ENCODE measurements around the gene CYSRT1.
A peak's percentile ranks its signal among the peaks of the same experiment; 100 is the strongest.

CYSRT1 gene

GRCh38 chr9:137240318-137240840 lies 15.4 kb downstream of the CYSRT1 start (continued):
- TF ChIP-seq ZFP37 (tag by site-specific recombination; IDR thresholded peaks at IDR 0.05) (peak; percentile 78), ZNF791 (tag by site-specific recombination; IDR thresholded peaks at IDR 0.05) (no peak), PBX3 (CRISPR knock-in tag; IDR thresholded peaks at IDR 0.05) (no peak), ATF2 (tag by site-specific recombination; IDR thresholded peaks at IDR 0.05; ENCODE audit: low read depth) (no peak), ZNF302 (tag by site-specific recombination; IDR thresholded peaks at IDR 0.05; ENCODE audit: low read depth) (no peak), ZNF24 (tag by site-specific recombination; IDR thresholded peaks at IDR 0.05) (peak; percentile 52; the same call in 1 of the 2 replicates), ZNF555 (tag by site-specific recombination; conservative IDR thresholded peaks at IDR 0.05) (no peak), ZEB2 (tag by site-specific recombination; IDR thresholded peaks at IDR 0.05) (peak; percentile 97), SCRT1 (tag by site-specific recombination; IDR thresholded peaks at IDR 0.05; ENCODE audit: borderline replicate concordance) (no peak), ZFP69B (tag by site-specific recombination; IDR thresholded peaks at IDR 0.05) (peak; percentile 80), ZNF785 (tag by site-specific recombination; IDR thresholded peaks at IDR 0.05) (peak; percentile 99), PRDM6 (tag by site-specific recombination; IDR thresholded peaks at IDR 0.05) (no peak), INSM2 (tag by site-specific recombination; IDR thresholded peaks at IDR 0.05) (peak; percentile 53; the same call in 1 of the 2 replicates), ZNF211 (tag by site-specific recombination; IDR thresholded peaks at IDR 0.05; ENCODE audit: low read depth) (no peak), ZBTB7A (tag by site-specific recombination; IDR thresholded peaks at IDR 0.05; ENCODE audit: low read depth) (peak; percentile 92), ZNF362 (tag by site-specific recombination; IDR thresholded peaks at IDR 0.05) (no peak), ZNF639 (tag by site-specific recombination; IDR thresholded peaks at IDR 0.05) (0 out of 2 replicates have a peak, but pooled peaks have one; percentile 17), ZNF10 (tag by site-specific recombination; IDR thresholded peaks at IDR 0.05) (peak; percentile 69), FEZF1 (tag by site-specific recombination; IDR thresholded peaks at IDR 0.05) (peak; percentile 12; the same call in 1 of the 2 replicates), ZBTB20 (tag by site-specific recombination; IDR thresholded peaks at IDR 0.05) (peak; percentile 97), KLF7 (tag by site-specific recombination; IDR thresholded peaks at IDR 0.05; ENCODE audit: borderline replicate concordance) (peak; percentile 91), ZNF423 (tag by site-specific recombination; IDR thresholded peaks at IDR 0.05) (0 out of 2 replicates have a peak, but pooled peaks have one; percentile 10), ZNF133 (tag by site-specific recombination; IDR thresholded peaks at IDR 0.05) (no peak), ZNF521 (tag by site-specific recombination; IDR thresholded peaks at IDR 0.05) (no peak), ZNF433 (tag by site-specific recombination; IDR thresholded peaks at IDR 0.05; ENCODE audit: low read depth) (no peak), SP7 (tag by site-specific recombination; IDR thresholded peaks at IDR 0.05) (peak; percentile 86), ZBTB6 (tag by site-specific recombination; IDR thresholded peaks at IDR 0.05) (peak; percentile 86), ZNF426 (tag by site-specific recombination; IDR thresholded peaks at IDR 0.05) (no peak), ZNF660 (tag by site-specific recombination; IDR thresholded peaks at IDR 0.05) (peak; percentile 93), ZBTB26 (tag by site-specific recombination; optimal IDR thresholded peaks at IDR 0.05) (peak; percentile 98)
